ENCODE data around the gene PRXL2A.

GRCh38 chr10:80471715-80472233, 63.4 kb downstream of the PRXL2A start:
- TF ChIP-seq CTCF (conservative IDR thresholded peaks at IDR 0.05; ENCODE audit: low read length) (no peak), EZH2phosphoT487 (IDR thresholded peaks at IDR 0.05; ENCODE audit: borderline replicate concordance, low read depth, low read length) (no peak)
